ENCODE results near the gene MSH3. TPM values are rescaled to one million over a fixed set of nuclear protein-coding genes. Genes with fewer than 3 reads are reported as not detected.

The MSH3 gene
- total and polyA plus RNA-seq, 2 of the 8 experiments (the other 6 are each of a cell fraction or from before 2014, with no cell fraction given), result 3.6 to 22.6 TPM

GRCh38 chr5:80870442-80870841 is 216.0 kb downstream of the MSH3 start:
- H3K4me3 ChIP-seq (ENCODE audit: extremely low read depth in 1 of 4, insufficient read depth in 2 of 4, low read depth in 3 of 4, low read length in 4 of 4), result no peak overlapping the region
- no peak overlapping the region for H2BK20ac ChIP-seq (ENCODE audit: low read length)
- TF ChIP-seq SP2 (IDR thresholded peaks at IDR 0.05; ENCODE audit: low read length) (no peak), TEAD4 (IDR thresholded peaks at IDR 0.05; ENCODE audit: low read depth, low read length) (no peak), ATF2 (IDR thresholded peaks at IDR 0.05; ENCODE audit: low read length) (no peak), SP4 (IDR thresholded peaks at IDR 0.05; ENCODE audit: low read length) (no peak), NANOG (IDR thresholded peaks at IDR 0.05; ENCODE audit: insufficient read depth, low read depth, low read length, poor library complexity, severe bottlenecking) (no peak), YY1 (IDR thresholded peaks at IDR 0.05; ENCODE audit: low read depth, low read length) (no peak), EZH2 (IDR thresholded peaks at IDR 0.05; ENCODE audit: low read depth, low read length, severe bottlenecking) (no peak), RAD21 (IDR thresholded peaks at IDR 0.05 in 1 of 2, conservative IDR thresholded peaks at IDR 0.05 in 1 of 2; ENCODE audit: low read depth in 2 of 2, low read length in 2 of 2) (no peak)
- no peaks in the 10 kb centered on the region for H3K23me2 ChIP-seq (ENCODE audit: low read depth, low read length)
- no peak overlapping the region for H3K4me2 ChIP-seq (ENCODE audit: insufficient read depth in 1 of 2, low read depth in 2 of 2, low read length in 2 of 2)
- peaks cover 0 to 2% of the 10 kb centered on the region in 2 experiments for H4K20me1 ChIP-seq (replicated peaks in 1 of 2; ENCODE audit: control insufficient read depth in 1 of 2, insufficient read depth in 2 of 2, low read length in 2 of 2)
- H2AFZ ChIP-seq (ENCODE audit: low read length), result no peak overlapping the region
- H2BK12ac ChIP-seq (ENCODE audit: low read depth, low read length), result no peak overlapping the region
- H2BK5ac ChIP-seq (ENCODE audit: low read depth, low read length), result no peak overlapping the region
- no peak overlapping the region for H2BK15ac ChIP-seq (ENCODE audit: low read length)
- H3K4ac ChIP-seq (replicated peaks; ENCODE audit: insufficient read length, low read depth, low read length), result no peak overlapping the region
- ChIA-PET POLR2A (ENCODE audit: partially characterized antibody) (no interaction called here), CTCF (ENCODE audit: partially characterized antibody) (interaction anchor here (0.9 to 1.3 kb wide), 2 partner anchors 65 to 324 kb away, joined by 4 to 5 read pairs; no protein-coding TSS in a partner anchor)
- H3K56ac ChIP-seq (replicated peaks; ENCODE audit: insufficient read length, low read depth, low read length), result no peak overlapping the region
- 85% methylated on average over 3 of the region's 3 CpGs; no CpG with 5 or more reads in 1 of the 2 experiments for WGBS, 2 experiments (ENCODE audit: extremely low coverage in 1 of 2, insufficient coverage in 1 of 2, insufficient read length in 1 of 2, insufficient replicate concordance in 2 of 2, low coverage in 1 of 2, low lambda C conversion rate in 2 of 2, missing lambda C conversion rate in 1 of 2)
- H3K9ac ChIP-seq (replicated peaks in 1 of 4; ENCODE audit: extremely low read depth in 1 of 4, low read depth in 3 of 4, low read length in 3 of 4), result no peak overlapping the region
- H3K14ac ChIP-seq (ENCODE audit: insufficient read length), result no peak overlapping the region
- no peak overlapping the region for H3K23ac ChIP-seq (ENCODE audit: insufficient read length)
- H2AK5ac ChIP-seq (ENCODE audit: low read depth, low read length), result no peak overlapping the region
- H3K79me1 ChIP-seq (ENCODE audit: low read depth, low read length), result no peaks in the 10 kb centered on the region
- H4K91ac ChIP-seq (replicated peaks; ENCODE audit: insufficient read length, low read length), result no peak overlapping the region
- no peak overlapping the region for H4K8ac ChIP-seq (ENCODE audit: extremely low read depth, insufficient read depth, low read length)
- H3K27ac ChIP-seq (ENCODE audit: low read depth, low read length), result no peak overlapping the region
- no peak for DNase-seq (ENCODE audit: low read depth in 1 of 2, low spot score in 2 of 2)
- H3K18ac ChIP-seq (ENCODE audit: extremely low read depth, low read length), result no peak overlapping the region
- no peak for FAIRE-seq
- no peak overlapping the region for H2BK120ac ChIP-seq (replicated peaks; ENCODE audit: low read depth, low read length)
- no peaks in the 10 kb centered on the region for H3K79me2 ChIP-seq (ENCODE audit: control insufficient read depth in 1 of 2, insufficient read depth in 2 of 2, low read length in 2 of 2)
- no peaks in the 10 kb centered on the region for H3K9me3 ChIP-seq (ENCODE audit: insufficient read depth in 2 of 2, low read depth in 1 of 2, low read length in 1 of 2)
- H3K27me3 ChIP-seq (replicated peaks in 1 of 4; ENCODE audit: control insufficient read depth in 3 of 4, extremely low read depth in 1 of 4, insufficient read depth in 3 of 4, low read length in 3 of 4), result no peaks in the 10 kb centered on the region
- H3K36me3 ChIP-seq (ENCODE audit: control insufficient read depth in 2 of 4, insufficient read depth in 4 of 4, low read length in 3 of 4), result no peaks in the 10 kb centered on the region; a peak in 2 of 8 replicates
- H4K5ac ChIP-seq (ENCODE audit: insufficient read length, low read depth, low read length), result no peak overlapping the region
- no peaks in the 10 kb centered on the region for H3K4me1 ChIP-seq (replicated peaks in 1 of 4; ENCODE audit: control insufficient read depth in 3 of 4, insufficient read depth in 4 of 4, low read length in 3 of 4)

All from H1 (cell line).